ENCODE results near the gene PRPF19.

The PRPF19 gene

GRCh38 chr11:60858236-60858635, 48.1 kb downstream of the PRPF19 start:
- no peak for DNase-seq
- H3K36me3 Mint-ChIP-seq (ENCODE audit: insufficient read depth) = no peaks in the 10 kb centered on the region
- H3K4me3 Mint-ChIP-seq = no peak overlapping the region
- ATAC-seq (replicated peaks) = no peak
- H3K4me1 Mint-ChIP-seq (ENCODE audit: low read depth in 2 of 2) = peaks cover 5 to 7% of the 10 kb centered on the region in 2 donors
- peaks cover 0 to 8% of the 10 kb centered on the region in 2 donors for H3K27me3 Mint-ChIP-seq
- no peaks in the 10 kb centered on the region for H3K9me3 Mint-ChIP-seq
- peak overlapping the region; percentile 11 to 73 for H3K27ac Mint-ChIP-seq

DNA sequence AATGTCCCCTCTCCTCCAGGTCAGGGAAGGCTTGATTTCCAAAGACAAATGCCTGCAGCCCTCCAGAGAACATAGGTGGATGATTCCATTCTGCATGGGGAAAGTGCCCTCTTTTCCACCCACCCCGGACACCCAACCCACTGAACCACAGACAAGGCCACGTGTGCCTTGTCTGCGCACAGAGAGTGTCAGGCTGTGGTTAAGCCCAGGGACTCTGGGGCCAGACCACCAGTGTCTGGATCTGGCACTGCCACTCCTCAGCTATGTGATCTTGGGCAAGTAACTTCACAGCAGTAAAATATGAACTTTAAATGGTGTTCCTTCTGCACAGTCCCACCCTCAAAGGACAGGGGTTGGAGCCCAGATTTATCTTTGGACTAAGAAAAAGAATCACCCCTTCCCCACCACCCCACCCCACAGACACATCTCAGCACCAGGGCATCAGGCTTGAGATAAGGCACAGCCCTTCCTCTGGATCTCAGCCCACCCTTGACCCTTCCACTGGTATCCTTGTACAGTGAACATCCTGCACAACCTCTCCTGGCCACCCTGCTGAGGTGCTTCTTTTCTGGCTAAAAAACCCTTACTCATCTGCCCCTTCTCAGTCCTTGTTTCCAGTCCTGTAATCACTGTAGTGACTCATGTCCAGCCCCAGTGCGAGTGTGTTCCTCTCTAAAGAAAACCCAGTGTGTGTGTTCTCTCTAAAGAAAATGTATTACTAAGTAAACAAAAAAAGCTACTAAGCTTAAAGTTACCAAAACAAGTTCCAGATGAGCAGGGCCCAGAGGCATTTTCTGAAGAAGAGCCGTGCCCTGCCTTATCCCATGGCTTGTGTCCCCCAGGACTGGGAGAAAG, 48.8 kb downstream of the PRPF19 start:
- no peak overlapping the region for H3K4me3 Mint-ChIP-seq
- H3K4me1 Mint-ChIP-seq (ENCODE audit: low read depth in 2 of 2) = peaks cover 5 to 7% of the 10 kb centered on the region in 2 donors
- H3K36me3 Mint-ChIP-seq (ENCODE audit: insufficient read depth) = no peaks in the 10 kb centered on the region
- H3K27ac Mint-ChIP-seq = peak overlapping the region in 1 of 2 donors; percentile 11
- peaks cover 0 to 6% of the 10 kb centered on the region in 2 donors for H3K27me3 Mint-ChIP-seq
- peak; percentile 43 for ATAC-seq (replicated peaks)
- H3K9me3 Mint-ChIP-seq = no peaks in the 10 kb centered on the region
- DNase-seq = no peak

DNA sequence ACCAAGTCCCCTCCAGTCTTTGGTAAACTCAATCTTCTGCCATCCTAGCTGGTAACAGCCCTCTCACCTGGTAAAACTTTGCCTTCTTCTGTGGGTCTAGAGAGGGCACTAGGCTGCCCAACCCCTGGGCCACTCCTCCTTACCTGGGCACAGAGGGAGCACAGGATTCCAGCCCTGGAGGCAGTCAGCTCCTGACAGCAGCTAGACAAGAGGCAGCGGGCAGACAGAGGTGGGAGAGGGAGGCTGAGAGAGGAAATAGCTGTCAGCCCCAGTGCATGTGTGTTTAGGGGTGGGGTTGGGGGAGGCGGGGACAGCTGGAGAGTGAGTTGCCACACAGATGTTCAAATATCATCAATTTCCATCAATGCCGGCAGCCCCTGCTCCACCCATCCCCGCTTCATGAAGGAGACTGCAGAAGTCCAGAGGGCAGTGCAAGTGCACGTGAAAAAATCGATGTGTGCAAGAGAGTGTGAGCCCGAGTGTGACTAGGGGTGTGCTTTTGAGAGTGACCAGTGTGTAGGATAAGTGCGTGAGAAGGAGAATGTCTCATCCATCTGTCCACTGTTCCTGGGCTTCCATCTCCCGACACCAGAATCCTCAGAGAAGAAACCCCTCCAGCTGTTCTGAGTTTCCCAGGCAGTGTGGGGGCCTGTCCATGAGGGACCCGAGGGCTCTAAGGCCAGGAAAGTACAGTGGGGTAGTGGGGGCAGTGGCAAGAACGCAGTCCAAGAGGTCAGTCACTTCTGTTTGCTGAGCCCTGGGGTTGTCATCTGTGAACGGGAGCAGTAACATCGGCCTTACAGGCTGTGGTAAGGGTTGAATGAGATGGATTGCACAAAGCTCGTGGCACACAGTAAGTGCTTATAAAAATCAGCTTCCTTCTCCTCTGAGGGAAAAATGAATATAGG, 50.4 kb downstream of the PRPF19 start, which contains the start of gene PTGDR2:
Gene PTGDR2 (minus strand): TSS at position 225 of the 908 bp plus-strand sequence. CDS start 2,228 bp downstream, outside the sequence.
- Mint-ChIP-seq H3K27ac (peak within 1 kb of the TSS in 1 of 2 donors; percentile 79), H3K4me1 (ENCODE audit: low read depth in 2 of 2) (peaks cover 5 to 7% of the 10 kb centered on the region in 2 donors), H3K27me3 (no peaks in the 10 kb centered on the region), H3K4me3 (no peak within 1 kb of the TSS), H3K36me3 (ENCODE audit: insufficient read depth) (peaks cover 3% of the 10 kb centered on the region), H3K9me3 (no peaks in the 10 kb centered on the region)
- ATAC-seq (replicated peaks) = no peak
- no peak for DNase-seq

GRCh38 chr11:60854847-60855725, 51.3 kb downstream of the PRPF19 start:
- H3K9me3 Mint-ChIP-seq = no peaks in the 10 kb centered on the region
- no peaks in the 10 kb centered on the region for H3K27me3 Mint-ChIP-seq
- peaks cover 5% of the 10 kb centered on the region for H3K36me3 Mint-ChIP-seq (ENCODE audit: insufficient read depth)
- no peak for DNase-seq
- peaks cover 5 to 7% of the 10 kb centered on the region in 2 donors for H3K4me1 Mint-ChIP-seq (ENCODE audit: low read depth in 2 of 2)
- no peak overlapping the region for H3K4me3 Mint-ChIP-seq
- H3K27ac Mint-ChIP-seq = peak overlapping the region in 1 of 2 donors; percentile 79
- ATAC-seq (replicated peaks) = no peak

GRCh38 chr11:60854140-60854846, 52.1 kb downstream of the PRPF19 start:
- Mint-ChIP-seq H3K27me3 (no peaks in the 10 kb centered on the region), H3K4me1 (ENCODE audit: low read depth in 2 of 2) (peaks cover 5 to 7% of the 10 kb centered on the region in 2 donors), H3K36me3 (ENCODE audit: insufficient read depth) (peaks cover 11% of the 10 kb centered on the region), H3K9me3 (no peaks in the 10 kb centered on the region), H3K4me3 (no peak overlapping the region), H3K27ac (no peak overlapping the region)
- DNase-seq (no peak), ATAC-seq (replicated peaks) (no peak)

DNA sequence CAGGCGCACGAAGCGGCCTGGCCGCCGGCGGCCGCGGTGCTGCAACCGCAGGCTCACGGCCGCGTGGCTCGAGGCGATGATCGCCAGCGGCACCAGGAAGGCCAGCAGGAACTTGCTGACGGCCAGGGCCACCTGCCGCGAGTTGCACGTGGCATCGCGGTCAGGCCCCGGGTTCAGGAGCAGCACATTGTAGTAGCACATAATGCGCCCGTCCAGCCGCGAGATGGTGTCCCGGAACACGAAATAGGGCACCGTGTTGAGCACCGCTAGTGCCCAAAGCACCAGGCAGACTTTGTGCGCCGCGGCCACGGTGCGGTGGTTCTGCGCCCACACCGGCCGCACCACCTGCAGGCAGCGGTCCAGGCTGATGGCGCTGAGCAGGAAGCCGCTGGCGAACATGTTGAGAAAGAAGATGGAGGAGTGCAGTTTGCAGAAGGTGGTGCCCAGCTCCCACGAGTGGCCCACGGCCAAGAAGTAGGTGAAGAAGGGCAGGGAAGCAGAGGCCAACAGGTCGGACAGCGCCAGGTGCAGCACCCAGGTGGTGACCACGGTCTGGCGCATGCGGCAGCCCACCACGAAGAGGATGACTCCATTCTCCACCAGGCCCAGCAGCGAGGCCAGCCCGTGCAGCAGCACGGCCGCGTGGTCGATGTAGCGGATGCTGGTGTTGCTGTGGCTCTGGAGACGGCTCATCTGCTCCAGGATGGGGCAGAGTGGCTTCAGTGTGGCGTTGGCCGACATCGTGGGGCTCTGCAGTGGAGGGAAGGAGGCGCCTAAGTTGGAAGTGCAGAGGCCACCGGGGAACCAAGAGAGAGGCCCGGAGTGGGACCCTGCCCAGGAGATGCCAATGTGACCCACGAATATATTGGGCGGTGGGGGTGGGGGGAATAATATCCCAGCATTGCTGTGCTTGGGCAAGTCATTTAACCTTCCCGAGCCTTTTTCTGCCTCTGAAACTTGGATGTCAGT, 53.1 kb downstream of the PRPF19 start:
- Mint-ChIP-seq H3K4me1 (ENCODE audit: low read depth in 2 of 2) (peaks cover under 1 to 1% of the 10 kb centered on the region in 2 donors), H3K27me3 (no peaks in the 10 kb centered on the region), H3K4me3 (no peak overlapping the region), H3K9me3 (no peaks in the 10 kb centered on the region), H3K36me3 (ENCODE audit: insufficient read depth) (peaks cover 15% of the 10 kb centered on the region), H3K27ac (no peak overlapping the region)
- DNase-seq (no peak), ATAC-seq (replicated peaks) (no peak)

DNA sequence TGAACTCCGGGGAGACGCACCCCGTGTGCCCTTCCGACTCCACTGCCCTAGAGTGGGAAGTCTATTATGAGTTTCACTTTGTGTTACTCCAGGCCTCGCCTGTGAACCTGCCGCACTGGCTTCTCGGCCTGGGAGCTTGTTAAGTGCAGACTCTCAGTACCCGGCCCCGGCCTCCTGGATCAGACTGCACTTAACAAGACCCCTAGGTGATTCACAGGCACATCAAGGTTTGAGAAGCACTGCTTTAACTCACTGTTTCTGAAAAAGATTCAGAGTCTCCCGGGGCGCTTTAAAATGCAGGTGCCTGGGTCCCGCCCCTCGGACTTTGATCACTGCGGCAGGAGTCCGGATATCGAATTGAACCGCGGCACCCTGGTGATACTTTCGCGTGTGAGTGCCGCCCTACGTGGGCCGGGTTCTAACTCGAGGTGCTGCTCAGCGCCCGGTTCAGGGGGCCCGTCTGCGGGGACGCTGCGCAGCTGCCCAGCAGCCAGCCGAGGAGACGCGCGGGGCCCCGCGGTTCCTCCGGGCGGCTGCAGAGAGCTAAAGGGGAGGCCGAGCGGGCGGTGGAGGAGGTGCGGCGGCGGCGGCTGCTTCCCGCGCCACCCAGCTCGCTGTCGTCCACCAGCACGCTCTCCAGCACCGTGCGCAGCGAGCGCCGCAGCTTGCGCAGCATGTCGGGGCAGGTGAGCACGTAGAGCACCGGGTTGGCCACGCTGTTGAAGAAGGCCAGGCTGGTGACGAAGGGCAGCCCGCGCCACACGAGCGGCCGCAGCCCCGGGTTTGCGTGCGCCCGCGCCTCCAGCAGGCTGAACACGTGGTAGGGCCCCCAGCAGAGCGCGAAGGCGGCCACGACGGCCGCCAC, 54.0 kb downstream of the PRPF19 start:
- H3K36me3 Mint-ChIP-seq (ENCODE audit: insufficient read depth) = peaks cover 15% of the 10 kb centered on the region
- H3K27me3 Mint-ChIP-seq = no peaks in the 10 kb centered on the region

DNA sequence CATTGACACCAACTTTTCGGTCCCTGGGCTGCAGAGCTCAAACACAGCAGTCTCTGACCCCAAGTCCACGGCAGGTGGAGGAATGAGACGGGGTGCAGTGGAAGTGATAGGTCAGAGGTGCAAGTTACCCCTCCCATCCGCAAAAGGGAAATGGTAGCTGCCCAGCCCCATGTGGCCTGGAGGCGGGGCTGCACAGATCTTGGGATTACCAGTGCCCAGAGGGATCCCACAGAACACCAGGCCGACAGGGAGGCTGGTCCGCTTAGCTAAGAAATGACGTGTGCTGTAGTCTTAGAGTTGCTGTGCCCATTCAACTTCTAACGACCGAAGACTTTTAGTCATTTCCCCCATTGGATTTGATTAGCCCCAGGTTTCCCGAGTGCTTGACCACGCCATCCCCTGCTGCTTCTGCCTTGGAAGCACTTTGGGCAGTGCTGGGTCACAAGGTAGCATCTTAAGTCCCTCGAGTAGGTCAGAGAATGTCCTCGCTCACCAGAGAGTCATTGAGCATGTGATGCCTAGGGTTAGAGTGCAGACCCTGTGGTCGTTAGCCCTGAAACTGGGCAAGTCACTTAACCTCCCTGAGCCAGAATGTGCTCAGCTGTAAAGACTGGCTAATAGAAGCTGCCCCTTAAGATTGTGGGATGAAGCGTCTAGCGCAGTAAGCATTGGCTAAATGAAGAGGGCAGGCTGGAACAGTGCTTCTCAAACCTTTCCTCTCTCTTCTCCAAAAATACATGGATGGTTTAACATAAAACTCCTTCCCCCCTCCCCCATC, 54.9 kb downstream of the PRPF19 start:
- peaks cover 17% of the 10 kb centered on the region for H3K36me3 Mint-ChIP-seq (ENCODE audit: insufficient read depth)
- ATAC-seq (replicated peaks) = no peak
- peak overlapping the region in 1 of 2 donors; percentile 41 for H3K27ac Mint-ChIP-seq
- no peaks in the 10 kb centered on the region for H3K27me3 Mint-ChIP-seq
- H3K4me3 Mint-ChIP-seq = no peak overlapping the region
- no peaks in the 10 kb centered on the region for H3K9me3 Mint-ChIP-seq
- no peak for DNase-seq
- peaks cover 0 to 1% of the 10 kb centered on the region in 2 donors for H3K4me1 Mint-ChIP-seq (ENCODE audit: low read depth in 2 of 2)

More for the DNA sequence above, 54.0 kb downstream of the PRPF19 start:
- H3K27ac Mint-ChIP-seq = peak overlapping the region in 1 of 2 donors; percentile 41
- no peak overlapping the region for H3K4me3 Mint-ChIP-seq
- ATAC-seq (replicated peaks) = no peak
- H3K9me3 Mint-ChIP-seq = no peaks in the 10 kb centered on the region
- H3K4me1 Mint-ChIP-seq (ENCODE audit: low read depth in 2 of 2) = peaks cover 0 to 1% of the 10 kb centered on the region in 2 donors
- DNase-seq = no peak

GRCh38 chr11:60849641-60850520, 56.5 kb downstream of the PRPF19 start:
- no peak overlapping the region for H3K4me3 Mint-ChIP-seq
- H3K36me3 Mint-ChIP-seq (ENCODE audit: insufficient read depth) = peaks cover 28% of the 10 kb centered on the region
- peaks cover 6 to 8% of the 10 kb centered on the region in 2 donors for H3K4me1 Mint-ChIP-seq (ENCODE audit: low read depth in 2 of 2)
- H3K27me3 Mint-ChIP-seq = no peaks in the 10 kb centered on the region
- DNase-seq (no peak), ATAC-seq (replicated peaks) (no peak)
- no peaks in the 10 kb centered on the region for H3K9me3 Mint-ChIP-seq
- H3K27ac Mint-ChIP-seq = peak overlapping the region in 1 of 2 donors; percentile 26

All from effector memory CD8-positive, alpha-beta T cell (primary cell).